GM21367 (cell line): ENCODE measurements around the gene FAM110D.

ENCODE experiments used
- ATAC-seq: cut with Tn5 transposase; IDR thresholded peaks from one replicate; pipeline ENCODE4 v1.9.1; 2021; ENCODE audit not compliant: unreplicated experiment

Gene FAM110D

GRCh38 chr1:26161415-26162219 is 2.7 kb downstream of the FAM110D start:
- no peak for ATAC-seq

GRCh38 chr1:26162220-26162709 is 3.4 kb downstream of the FAM110D start:
- ATAC-seq: no peak

- ATAC-seq: no peak
Observed at GRCh38 chr1:26163684-26164035, 4.8 kb downstream of the FAM110D start.

- ATAC-seq: no peak
Observed at GRCh38 chr1:26164036-26164860, 5.4 kb downstream of the FAM110D start.

GRCh38 chr1:26164861-26165842 is 6.3 kb downstream of the FAM110D start:
- no peak for ATAC-seq

- ATAC-seq: no peak
Observed at GRCh38 chr1:26166719-26167281, 7.9 kb downstream of the FAM110D start.

- ATAC-seq: no peak
Observed at GRCh38 chr1:26168410-26169197, 9.7 kb downstream of the FAM110D start, which contains the start of gene C1orf232. Gene C1orf232, minus strand, starts transcription at chr1:26168963. Its CDS starts 464 bp downstream, at chr1:26168499.

- ATAC-seq: no peak
Observed at GRCh38 chr1:26169198-26169554, 10.3 kb downstream of the FAM110D start.

GRCh38 chr1:26169669-26170471 is 11.0 kb downstream of the FAM110D start, which contains the start of gene ZNF593:
Gene ZNF593, plus strand, starts transcription at chr1:26169908. Its CDS starts 76 bp downstream, at chr1:26169984.
- peak; percentile 82 for ATAC-seq

- no peak for ATAC-seq
Observed at GRCh38 chr1:26170472-26170821, 11.6 kb downstream of the FAM110D start.

- ATAC-seq: no peak
Observed at GRCh38 chr1:26171084-26172072, 12.5 kb downstream of the FAM110D start, which contains the start of gene ZNF593OS. Gene ZNF593OS, minus strand, starts transcription at chr1:26171832. Its CDS starts 171 bp downstream, at chr1:26171661.

GRCh38 chr1:26175346-26175745 is 16.5 kb downstream of the FAM110D start:
- ATAC-seq: no peak

GRCh38 chr1:26177182-26177684 is 18.4 kb downstream of the FAM110D start, which contains the start of gene CNKSR1:
Gene CNKSR1, plus strand, starts transcription at chr1:26177491. Its CDS starts 57 bp downstream, at chr1:26177548.
- no peak for ATAC-seq

GRCh38 chr1:26180010-26180506 is 21.2 kb downstream of the FAM110D start:
- no peak for ATAC-seq

- no peak for ATAC-seq
Observed at GRCh38 chr1:26181586-26182382, 22.9 kb downstream of the FAM110D start.

GRCh38 chr1:26182383-26182696 is 23.5 kb downstream of the FAM110D start:
- ATAC-seq: no peak
